ENCODE results near the gene CARD18. TPM values are rescaled to one million over a fixed set of nuclear protein-coding genes. Genes with fewer than 3 reads are reported as not detected.

CARD18 gene, protein sequence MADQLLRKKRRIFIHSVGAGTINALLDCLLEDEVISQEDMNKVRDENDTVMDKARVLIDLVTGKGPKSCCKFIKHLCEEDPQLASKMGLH
- total RNA-seq (2022; extraction: Qiagen RNA extraction; ENCODE audit: low read depth): not detected in 5 replicates

DNA sequence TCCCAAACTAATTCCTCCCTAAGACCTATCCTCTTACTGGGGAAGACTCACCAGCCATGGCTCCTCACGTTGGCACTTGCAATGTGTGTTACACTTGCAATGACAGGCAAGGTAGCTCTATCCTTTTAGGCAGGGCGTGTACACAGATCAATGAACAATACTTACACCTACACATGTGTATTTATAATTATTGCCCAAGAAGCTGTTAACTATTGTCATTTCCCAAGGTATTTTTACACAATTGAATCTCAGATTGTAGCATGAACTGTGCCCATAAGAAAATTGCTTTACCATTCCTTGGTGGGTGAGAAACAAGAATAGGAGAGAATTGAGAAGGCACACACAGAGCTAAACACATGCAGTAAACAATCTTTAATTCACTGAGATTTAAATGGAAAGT is at the start of gene CARD18:
TSS of gene CARD18 (minus strand) at position 101 of the 400 bp plus-strand sequence. CDS start at position 58, 43 bp downstream.

Other genes starting within 250 kb of the CARD18 start
- gene CASP12, start 241.3 kb downstream of the CARD18 start, total RNA-seq (2022; extraction: Qiagen RNA extraction; ENCODE audit: low read depth): not detected in 5 replicates
- 5.0 to 9.0 TPM (median 6.1 TPM) in 5 replicates for gene CASP4, start 171.2 kb downstream of the CARD18 start, total RNA-seq (2022; extraction: Qiagen RNA extraction; ENCODE audit: low read depth)
- not detected in 5 replicates for gene CASP5, start 116.6 kb downstream of the CARD18 start, total RNA-seq (2022; extraction: Qiagen RNA extraction; ENCODE audit: low read depth)
- gene CASP1, start 104.6 kb downstream of the CARD18 start, total RNA-seq (2022; extraction: Qiagen RNA extraction; ENCODE audit: low read depth): 0.16 to 0.46 TPM in 2 of 5 replicates, not detected in the others
- 0.18 TPM in 1 of 5 replicates, not detected in the others for gene CARD16, start 94.4 kb downstream of the CARD18 start, total RNA-seq (2022; extraction: Qiagen RNA extraction; ENCODE audit: low read depth)